GM12878 (cell line): ENCODE data around the gene RNF31. TPM values are rescaled to one million over a fixed set of nuclear protein-coding genes. Genes with fewer than 3 reads are reported as not detected.
A peak's percentile ranks its signal among the peaks of the same experiment; 100 is the strongest.

Experiments
- ATAC-seq: fragments of 200-7000 bp; cut with Tn5 transposase; 3 replicates; pipeline ENCODE4 v1.9.1; 2020; ENCODE audit warnings: mild to moderate bottlenecking, moderate library complexity
- BruUV-seq: library from RNA; stranded (reverse); fragments of 400-500 nt; replicated peaks from 2 replicates; lab custom pipeline; 2021; lab: Mats Ljungman, UMichigan
- CTCF ChIA-PET: fragments of 300-600 bp; sonication (Branson Sonifier 250); formaldehyde crosslinking; extraction: SDS; loops from one replicate; lab custom pipeline; 2021; ENCODE audit warnings: inconsistent platforms; lab: Yijun Ruan, JAX
- POLR2A ChIA-PET: fragments of 350-600 bp; formaldehyde crosslinking; extraction: SDS; loops from one replicate; lab custom pipeline; 2021; ENCODE audit warnings: inconsistent platforms; lab: Charles Lee
- RAD21 ChIA-PET: fragments of 300-600 bp; sonication (Branson Sonifier 250); formaldehyde crosslinking; loops from one replicate; lab custom pipeline; 2023; ENCODE audit warnings: antibody characterized with exemption; ENCODE audit not compliant: unreplicated experiment; lab: Charles Lee
- SMC1A ChIA-PET: fragments of 300-600 bp; sonication (Branson Sonifier 250); formaldehyde crosslinking; loops from one replicate; lab custom pipeline; 2023; ENCODE audit not compliant: unreplicated experiment, uncharacterized antibody; lab: Charles Lee
- DNase-seq: peaks from one replicate; pipeline ENCODE4 v3.0.0-alpha.2; 2011; ENCODE audit warnings: low read depth, low spot score
- FAIRE-seq: peaks from 3 replicates; lab custom pipeline; 2011; peaks lifted over from hg19 to GRCh38; lab: Jason Lieb, UNC
- H2AFZ ChIP-seq: 2 replicates; pipeline ENCODE4 v1.6.0; 2011; ENCODE audit warnings: low read depth, low read length, control low read depth; ENCODE audit not compliant: control insufficient read depth
- H3K27ac ChIP-seq: 2 replicates; pipeline ENCODE4 v1.5.1; 2011; ENCODE audit warnings: control low read depth; ENCODE audit not compliant: control insufficient read depth, insufficient read depth
- H3K27me3 ChIP-seq, 2 experiments: replicated peaks in 1 of 2; 2 replicates each; pipeline versions ENCODE4 v1.6.0 to v1.6.1; 2011; ENCODE audit warnings: low read length in 1 of 2; ENCODE audit not compliant: control insufficient read depth in 2 of 2, insufficient read depth in 2 of 2
- H3K36me3 ChIP-seq, 2 experiments: 2 replicates each; pipeline ENCODE4 v1.5.1; 2011; ENCODE audit warnings: low read length in 1 of 2; ENCODE audit not compliant: control insufficient read depth in 2 of 2, insufficient read depth in 2 of 2
- H3K4me1 ChIP-seq: 2 replicates; pipeline ENCODE4 v1.6.1; 2011; ENCODE audit warnings: mild to moderate bottlenecking, low read length, moderate library complexity, mixed read lengths; ENCODE audit not compliant: control insufficient read depth, insufficient read depth
- H3K4me2 ChIP-seq: 2 replicates; pipeline ENCODE4 v1.6.0; 2011; ENCODE audit warnings: control low read depth; ENCODE audit not compliant: control insufficient read depth, insufficient read depth
- H3K4me3 ChIP-seq: fragments of 200-600 bp; sonication (generic); 2 replicates; pipeline ENCODE4 v1.5.1; 2016
- H3K79me2 ChIP-seq: 2 replicates; pipeline ENCODE4 v1.6.0; 2011; ENCODE audit warnings: low read length; ENCODE audit not compliant: control insufficient read depth, insufficient read depth
- H3K9ac ChIP-seq: 2 replicates; pipeline ENCODE4 v1.8.0; 2011; ENCODE audit warnings: low read length, control low read depth, mixed read lengths; ENCODE audit not compliant: control insufficient read depth, insufficient read depth
- H3K9me3 ChIP-seq: replicated peaks from 3 replicates; pipeline ENCODE4 v1.5.1; 2011; ENCODE audit warnings: mild to moderate bottlenecking, low read length; ENCODE audit not compliant: control insufficient read depth, insufficient read depth
- H4K20me1 ChIP-seq: 2 replicates; pipeline ENCODE4 v1.6.0; 2011; ENCODE audit not compliant: control insufficient read depth, insufficient read depth
- EED ChIP-seq: sonication (generic); IDR thresholded peaks from 2 replicates; pipeline ENCODE4 v1.6.1; 2016; ENCODE audit warnings: antibody characterized with exemption, low read depth
- ELK1 ChIP-seq: IDR thresholded peaks from 2 replicates; pipeline ENCODE4 v1.6.1; 2012; ENCODE audit warnings: low read depth, low read length, improper control_type of control experiment
- HDAC2 ChIP-seq: fragments of 200-600 bp; sonication (generic); IDR thresholded peaks from 2 replicates; pipeline ENCODE4 v1.6.1; 2017
- MAX ChIP-seq: IDR thresholded peaks from 2 replicates; pipeline ENCODE4 v1.6.1; 2012; ENCODE audit warnings: low read depth, low read length, improper control_type of control experiment
- NFYB ChIP-seq: IDR thresholded peaks from 2 replicates; pipeline ENCODE4 v1.6.1; 2011; ENCODE audit warnings: low read depth, mild to moderate bottlenecking, low read length, improper control_type of control experiment, moderate library complexity; ENCODE audit not compliant: insufficient read depth
- NR2F1 ChIP-seq: fragments of 450-650 bp; conservative IDR thresholded peaks from 2 replicates; pipeline ENCODE4 v1.6.1; 2017; ENCODE audit warnings: mild to moderate bottlenecking
- POLR2A ChIP-seq: IDR thresholded peaks from 2 replicates; pipeline ENCODE4 v1.6.1; 2011; ENCODE audit warnings: low read depth, mild to moderate bottlenecking, low read length
- SUPT20H ChIP-seq: IDR thresholded peaks from 2 replicates; pipeline ENCODE4 v1.6.1; 2011; ENCODE audit warnings: low read depth, mild to moderate bottlenecking, low read length, moderate library complexity, borderline replicate concordance; ENCODE audit not compliant: control insufficient read depth
- TAF1 ChIP-seq: IDR thresholded peaks from 2 replicates; pipeline ENCODE4 v1.6.1; 2011; ENCODE audit warnings: mild to moderate bottlenecking, low read depth, low read length, borderline replicate concordance
- ZNF592 ChIP-seq: fragments of 450-650 bp; IDR thresholded peaks from 2 replicates; pipeline ENCODE4 v1.6.1; 2017; ENCODE audit warnings: mild to moderate bottlenecking, moderate library complexity
- ZNF687 ChIP-seq: fragments of 450-650 bp; IDR thresholded peaks from 2 replicates; pipeline ENCODE4 v1.6.1; 2017; ENCODE audit warnings: mild to moderate bottlenecking, moderate library complexity
- WGBS: methylation state at CpG from one replicate; pipeline ENCODE4 v1.1.6; 2016; ENCODE audit warnings: low lambda C conversion rate; ENCODE audit not compliant: insufficient replicate concordance, insufficient coverage; ENCODE audit errors: missing lambda C conversion rate; 5-methylcytosine and 5-hydroxymethylcytosine counted together
- in situ Hi-C: fragments of 300-500 bp; cut with MboI; formaldehyde crosslinking; loops from 9 replicates; pipeline ENCODE4 v1.14.3; 2018; ENCODE audit warnings: mixed read lengths
- intact Hi-C: fragments of 100-400 bp; cut with micrococcal nuclease; formaldehyde crosslinking; loops from one replicate; pipeline ENCODE4 v1.14.2; 2022; ENCODE audit not compliant: unreplicated experiment
- polyA plus RNA-seq, 11 experiments: library from polyadenylated mRNA; depleted of rRNA in 4 of 11; unstranded in 6 of 11; stranded (reverse) in 5 of 11; fragments of >200 nt; fragmentation: Nextera tagmentation in 4 of 11; fragmentation: Illumina TruSeq in 1 of 11; extraction: Ambion mirVana in 4 of 11; extraction: Trizol in 1 of 11; gene quantifications; 1 replicate in 1 of 11; 2 replicates in 10 of 11; pipeline versions ENCODE4 v1.2.1 to v1.2.3, GENCODE V29; 2011 to 2016; ENCODE audit warnings: inconsistent platforms in 2 of 11, missing spikeins in 2 of 11, low read depth in 1 of 11
- total RNA-seq, 4 experiments: library from RNA; depleted of rRNA in 3 of 4; stranded (reverse); fragments of >200 nt in 3 of 4; fragmentation: Illumina TruSeq in 1 of 4; extraction: Trizol in 1 of 4; gene quantifications; 2 replicates each; pipeline versions ENCODE4 v1.2.1 to v1.2.3, GENCODE V29; 2013 to 2021

RNF31 gene
- total and polyA plus RNA-seq, 10 of the 15 experiments (the other 5 are each of a cell fraction or from before 2014, with no cell fraction given): 8.5 to 92.7 (median 52.0) TPM

GRCh38 chr14:24123424-24124417, 23.6 kb upstream of the RNF31 start:
- CTCF ChIA-PET: interaction anchor here (0.7 to 2.0 kb wide), 6 partner anchors 9 to 186 kb away, joined by 3 to 9 read pairs (median 4); partner anchors contain the start of genes DCAF11, IRF9 and NRL
- TF ChIP-seq EED (0 out of 2 replicates have a peak, but pooled peaks have one; percentile 25), NFYB (0 out of 2 replicates have a peak, but pooled peaks have one; percentile 22), POLR2A (peak; percentile 43; the same call in 1 of the 2 replicates), ZNF687 (peak; percentile 45), MAX (no peak), TAF1 (no peak), SUPT20H (no peak), ELK1 (no peak), HDAC2 (no peak), ZNF592 (no peak), NR2F1 (0 out of 2 replicates have a peak, but pooled peaks have one; percentile 10)

More at GRCh38 chr14:24123424-24124417, 23.6 kb upstream of the RNF31 start:
- H4K20me1 ChIP-seq: no peaks in the 10 kb centered on the region
- FAIRE-seq (peak; percentile 65), ATAC-seq (peak; percentile 92), DNase-seq (no peak)
- no peaks in the 10 kb centered on the region for H3K27me3 ChIP-seq
- WGBS: 26% methylated on average over 9 of the region's 9 CpGs
- ChIA-PET SMC1A (interaction anchor here (0.8 to 6.1 kb wide), 8 partner anchors 8 to 38 kb away, joined by 3 to 47 read pairs (median 6); partner anchors contain the start of genes DCAF11, IRF9, NRL and PSME1), RAD21 (interaction anchor here (0.9 to 2.1 kb wide), 8 partner anchors 9 to 119 kb away, joined by 3 to 14 read pairs (median 3); partner anchors contain the start of genes DCAF11, IRF9, NRL and PSME1), POLR2A (interaction anchor here (1.0 to 17.1 kb wide), 6 partner anchors 8 to 123 kb away, joined by 3 to 276 read pairs (median 8); partner anchors contain the start of genes DCAF11, EMC9, FITM1 and NRL)
- peaks cover 25% of the 10 kb centered on the region for H3K4me1 ChIP-seq
- in situ Hi-C loops: loop anchor here (25.0 kb wide), 1 partner anchor 811 kb away; the partner anchor contains the start of genes BCL2L2, PABPN1 and PPP1R3E
- H3K36me3 ChIP-seq: peaks cover 10 to 13% of the 10 kb centered on the region in 2 experiments
- H3K4me2 ChIP-seq: peak overlapping the region; percentile 46
- no peaks in the 10 kb centered on the region for H3K79me2 ChIP-seq
- no TSS peak for BruUV-seq
- peak overlapping the region; percentile 59 for H2AFZ ChIP-seq
- H3K27ac ChIP-seq: peak overlapping the region; percentile 78
- H3K9ac ChIP-seq: peak overlapping the region; percentile 46; the same call in 1 of the 2 replicates
- intact Hi-C loops: no loop called here
- no peak overlapping the region for H3K4me3 ChIP-seq
- no peaks in the 10 kb centered on the region for H3K9me3 ChIP-seq
